ENCODE measurements around the gene COL4A4. TPM values are rescaled to one million over a fixed set of nuclear protein-coding genes. Genes with fewer than 3 reads are reported as not detected.
A peak's percentile ranks its signal among the peaks of the same experiment; 100 is the strongest.

COL4A4 gene
- total and polyA plus RNA-seq, 12 donors: 0.44 to 41.6 (median 22.1) TPM

DNA sequence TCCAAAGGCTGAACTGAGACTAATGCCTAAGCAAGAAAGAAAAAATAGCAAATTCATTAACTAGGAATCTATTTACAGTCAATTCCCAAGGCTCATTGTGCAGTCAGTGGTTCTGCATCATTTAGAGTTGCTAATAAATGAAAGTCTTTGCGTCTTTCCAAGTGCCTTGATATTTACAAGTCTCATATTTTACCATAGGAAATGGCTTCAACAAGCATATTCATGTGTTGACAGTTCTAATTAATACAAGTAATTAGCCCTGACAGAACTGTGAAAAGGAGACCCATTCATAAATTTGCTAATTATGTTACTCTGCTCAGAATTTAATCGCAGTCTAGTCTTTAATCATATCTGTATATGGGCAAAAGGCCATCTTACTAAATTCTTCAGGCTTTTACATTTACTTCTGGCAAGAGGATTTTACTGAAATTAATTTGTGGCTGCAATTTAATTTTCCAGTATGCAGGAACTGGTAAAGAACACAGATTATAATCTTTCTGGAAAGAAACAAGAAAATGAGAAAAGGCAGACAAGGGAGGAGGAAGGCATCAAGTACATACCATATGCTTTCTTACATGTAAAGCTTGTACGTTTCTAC lies 201.7 kb downstream of the COL4A4 start:
- Histone ChIP-seq H3K9me3 (replicated peaks in 1 of 3) (no peaks in the 10 kb centered on the region), H3K27me3 (no peaks in the 10 kb centered on the region), H3K36me3 (replicated peaks in 1 of 2) (no peaks in the 10 kb centered on the region), H3K4me3 (no peak overlapping the region), H3K4me1 (replicated peaks in 1 of 2) (peaks cover 0 to 8% of the 10 kb centered on the region in 2 donors), H3K27ac (no peak overlapping the region)
- no peak for TF ChIP-seq POLR2A (IDR thresholded peaks at IDR 0.05)
- TF ChIP-seq, protein P1, sequence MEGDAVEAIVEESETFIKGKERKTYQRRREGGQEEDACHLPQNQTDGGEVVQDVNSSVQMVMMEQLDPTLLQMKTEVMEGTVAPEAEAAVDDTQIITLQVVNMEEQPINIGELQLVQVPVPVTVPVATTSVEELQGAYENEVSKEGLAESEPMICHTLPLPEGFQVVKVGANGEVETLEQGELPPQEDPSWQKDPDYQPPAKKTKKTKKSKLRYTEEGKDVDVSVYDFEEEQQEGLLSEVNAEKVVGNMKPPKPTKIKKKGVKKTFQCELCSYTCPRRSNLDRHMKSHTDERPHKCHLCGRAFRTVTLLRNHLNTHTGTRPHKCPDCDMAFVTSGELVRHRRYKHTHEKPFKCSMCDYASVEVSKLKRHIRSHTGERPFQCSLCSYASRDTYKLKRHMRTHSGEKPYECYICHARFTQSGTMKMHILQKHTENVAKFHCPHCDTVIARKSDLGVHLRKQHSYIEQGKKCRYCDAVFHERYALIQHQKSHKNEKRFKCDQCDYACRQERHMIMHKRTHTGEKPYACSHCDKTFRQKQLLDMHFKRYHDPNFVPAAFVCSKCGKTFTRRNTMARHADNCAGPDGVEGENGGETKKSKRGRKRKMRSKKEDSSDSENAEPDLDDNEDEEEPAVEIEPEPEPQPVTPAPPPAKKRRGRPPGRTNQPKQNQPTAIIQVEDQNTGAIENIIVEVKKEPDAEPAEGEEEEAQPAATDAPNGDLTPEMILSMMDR (IDR thresholded peaks at IDR 0.05): no peak
- WGBS, 4 donors: 91 to 98% (median 93%) methylated on average over 3 of the region's 3 CpGs
- no peak for DNase-seq
- intact Hi-C loops (cut with DNase I): no loop called here

DNA sequence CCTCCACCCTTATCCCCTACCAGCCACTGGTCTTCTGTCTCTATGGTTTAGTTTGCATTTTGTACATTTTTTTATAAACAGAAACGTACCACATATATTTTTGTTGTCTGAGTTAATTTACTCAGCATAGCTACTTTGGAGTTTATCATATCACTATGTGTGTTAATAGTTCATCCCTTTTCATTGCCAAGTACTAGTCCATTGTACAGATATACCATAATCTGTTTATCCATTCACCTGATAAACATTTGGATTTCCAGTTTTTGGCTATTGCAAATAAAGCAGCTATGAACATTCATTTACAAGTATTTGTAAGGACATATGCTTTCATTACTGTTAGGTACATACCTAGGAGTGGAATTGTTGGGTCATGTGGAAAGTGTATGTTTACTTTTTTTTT lies 204.6 kb downstream of the COL4A4 start:
- WGBS, 4 donors: 92 to 95% (median 94%) methylated on average over 1 of the region's 1 CpG
- no peak for DNase-seq
- intact Hi-C loops (cut with DNase I): no loop called here
- Histone ChIP-seq H3K27ac (no peak overlapping the region), H3K4me1 (replicated peaks in 1 of 2) (peaks cover 6 to 15% of the 10 kb centered on the region in 2 donors), H3K36me3 (replicated peaks in 1 of 2) (no peaks in the 10 kb centered on the region), H3K4me3 (no peak overlapping the region), H3K27me3 (no peaks in the 10 kb centered on the region), H3K9me3 (replicated peaks in 1 of 3) (no peaks in the 10 kb centered on the region)
- TF ChIP-seq, protein P1 (IDR thresholded peaks at IDR 0.05): no peak

DNA sequence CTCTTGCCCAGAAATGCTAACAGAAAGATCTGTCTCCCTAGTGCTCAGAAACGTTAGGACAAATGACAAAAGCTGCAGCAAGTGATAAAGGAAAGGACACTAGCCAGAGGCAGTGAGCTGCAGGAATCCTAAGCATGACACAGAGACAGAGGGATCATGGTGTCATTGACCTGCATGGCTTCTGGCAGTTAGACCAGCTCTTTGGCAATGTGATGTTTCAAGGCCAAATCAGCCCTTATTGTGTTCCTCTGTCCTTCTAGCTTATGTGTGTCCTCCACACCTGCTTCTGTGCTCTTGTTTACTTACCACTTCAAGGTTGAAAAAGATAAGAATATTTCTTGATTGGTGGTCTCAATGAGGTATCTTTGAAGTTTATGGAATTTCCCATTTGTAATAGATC lies 207.3 kb downstream of the COL4A4 start:
- peaks cover 6 to 7% of the 10 kb centered on the region in 2 donors for H3K4me1 ChIP-seq (replicated peaks in 1 of 2)
- 24 to 40% (median 32%) methylated on average over 1 of the region's 1 CpG for WGBS, 4 donors
- H3K27me3 ChIP-seq: no peaks in the 10 kb centered on the region
- H3K9me3 ChIP-seq (replicated peaks in 1 of 3): no peaks in the 10 kb centered on the region
- H3K4me3 ChIP-seq: no peak overlapping the region
- H3K36me3 ChIP-seq (replicated peaks in 1 of 2): no peaks in the 10 kb centered on the region
- no peak overlapping the region for H3K27ac ChIP-seq
- peak in 6 of 7 donors; percentile 11 to 72 (median 46) for DNase-seq
- no peak for TF ChIP-seq POLR2A (IDR thresholded peaks at IDR 0.05)
- TF ChIP-seq, protein P1 (IDR thresholded peaks at IDR 0.05): no peak
- intact Hi-C loops (cut with DNase I): no loop called here

DNA sequence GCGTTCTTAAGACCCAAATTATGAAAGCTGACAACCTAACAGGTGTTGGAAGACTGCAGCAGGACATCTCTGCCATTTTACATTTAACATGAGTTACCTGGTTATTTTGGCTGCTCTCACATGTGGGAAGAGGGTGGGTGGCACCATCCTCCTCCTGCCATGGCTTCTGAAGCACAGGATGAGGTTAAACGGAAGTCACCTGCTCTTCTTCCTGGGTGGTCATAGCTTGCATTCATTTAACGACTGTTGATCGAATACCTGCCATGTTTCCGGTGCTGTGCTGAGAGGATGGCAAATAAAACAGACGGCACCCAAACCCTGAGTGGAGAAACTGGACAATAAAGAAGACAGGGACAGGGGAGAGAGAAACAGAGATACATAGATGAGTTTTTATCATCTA lies 210.2 kb downstream of the COL4A4 start:
- no peaks in the 10 kb centered on the region for H3K27me3 ChIP-seq
- TF ChIP-seq, protein P1 (IDR thresholded peaks at IDR 0.05): no peak
- no peak for TF ChIP-seq POLR2A (IDR thresholded peaks at IDR 0.05)
- no peak for DNase-seq
- H3K4me3 ChIP-seq: no peak overlapping the region
- H3K36me3 ChIP-seq (replicated peaks in 1 of 2): no peaks in the 10 kb centered on the region
- intact Hi-C loops (cut with DNase I): no loop called here
- 94 to 97% (median 97%) methylated on average over 6 of the region's 6 CpGs for WGBS, 4 donors
- H3K4me1 ChIP-seq (replicated peaks in 1 of 2): peaks cover 6 to 7% of the 10 kb centered on the region in 2 donors
- H3K27ac ChIP-seq: no peak overlapping the region
- no peaks in the 10 kb centered on the region for H3K9me3 ChIP-seq (replicated peaks in 1 of 3)
